CD4-positive, alpha-beta T cell (primary cell): Measurements from ENCODE around the gene PHACTR4. TPM values are rescaled to one million over a fixed set of nuclear protein-coding genes. Genes with fewer than 3 reads are reported as not detected.
"Not testable (repeated sequence)": the region's sequence is repeated elsewhere in the genome, so short reads cannot be mapped to it uniquely, and the experiment has no call there.

Source experiments
- ATAC-seq: fragments of 200-7000 bp; cut with Tn5 transposase; one replicate; pipeline ENCODE4 v1.10.0; 2022; ENCODE audit warnings: mild to moderate bottlenecking; ENCODE audit not compliant: poor library complexity
- CTCF ChIA-PET: fragments of 350-600 bp; sonication (Branson Sonifier 250); formaldehyde crosslinking; loops from one replicate; lab custom pipeline; 2021; ENCODE audit warnings: antibody characterized with exemption, inconsistent platforms; lab: Charles Lee
- POLR2A ChIA-PET: fragments of 350-600 bp; sonication (Branson Sonifier 250); formaldehyde crosslinking; loops from one replicate; lab custom pipeline; 2021; ENCODE audit warnings: antibody characterized with exemption, inconsistent platforms; lab: Charles Lee
- DNase-seq, 14 experiments: peaks; one replicate each; pipeline ENCODE4 v3.0.0-alpha.2; 2013 to 2020; ENCODE audit warnings: mixed read lengths in 2 of 14
- H3K27ac ChIP-seq, 2 donors: one replicate each; pipeline versions ENCODE4 v1.5.1 to v1.7.0; 2013; ENCODE audit warnings: low read length in 2 of 2, low read depth in 1 of 2, mild to moderate bottlenecking in 1 of 2
- H3K27me3 ChIP-seq, 2 experiments: 1 replicate in 1 of 2; 2 replicates in 1 of 2; pipeline versions ENCODE4 v1.6.1 to v1.7.0; 2013; ENCODE audit warnings: low read length in 2 of 2, control low read depth in 1 of 2, mild to moderate bottlenecking in 1 of 2, moderate library complexity in 1 of 2; ENCODE audit not compliant: insufficient read depth in 2 of 2, control insufficient read depth in 1 of 2
- H3K36me3 ChIP-seq: one replicate; pipeline ENCODE4 v1.6.1; 2013; ENCODE audit warnings: low read length, control low read depth; ENCODE audit not compliant: insufficient read depth
- H3K4me1 ChIP-seq: one replicate; pipeline ENCODE4 v1.6.1; 2013; ENCODE audit warnings: low read length, control low read depth; ENCODE audit not compliant: insufficient read depth
- H3K4me3 ChIP-seq: one replicate; pipeline ENCODE4 v1.5.1; 2013; ENCODE audit warnings: mild to moderate bottlenecking, low read length, moderate library complexity
- H3K9me3 ChIP-seq, 2 experiments: 1 replicate in 1 of 2; 2 replicates in 1 of 2; pipeline versions ENCODE4 v1.6.1 to v1.7.0; 2013; ENCODE audit warnings: low read length in 2 of 2, mild to moderate bottlenecking in 2 of 2, control low read depth in 1 of 2, moderate library complexity in 1 of 2; ENCODE audit not compliant: control insufficient read depth in 1 of 2, insufficient read depth in 1 of 2
- H3K27ac Mint-ChIP-seq: one replicate; pipeline ENCODE4 v1.8.0; 2020; ENCODE audit warnings: mixed read lengths
- H3K27me3 Mint-ChIP-seq: one replicate; pipeline ENCODE4 v1.8.0; 2021; ENCODE audit warnings: mixed read lengths
- H3K36me3 Mint-ChIP-seq: one replicate; pipeline ENCODE4 v1.8.0; 2021; ENCODE audit warnings: low read depth, mixed read lengths
- H3K4me1 Mint-ChIP-seq: one replicate; pipeline ENCODE4 v1.8.0; 2021; ENCODE audit warnings: low read depth, mixed read lengths
- H3K4me3 Mint-ChIP-seq: one replicate; pipeline ENCODE4 v1.8.0; 2020; ENCODE audit warnings: mild to moderate bottlenecking, mixed read lengths
- H3K9me3 Mint-ChIP-seq: one replicate; pipeline ENCODE4 v1.8.0; 2020; ENCODE audit warnings: mixed read lengths
- intact Hi-C, 2 experiments: fragments of 100-400 bp; cut with DNase I in 1 of 2; cut with micrococcal nuclease in 1 of 2; formaldehyde crosslinking; loops; one replicate each; pipeline versions ENCODE4 v1.15.1 to v1.9.0; 2023 to 2025; cut with DNase I, micrococcal nuclease
- total RNA-seq, 174 experiments: library from RNA in 2 of 174; stranded (reverse) in 2 of 174; gene quantifications; one replicate each; pipeline ENCODE4 v1.2.3 and lab custom pipeline; 2021 to 2026
- TF ChIP-seq, protein P1 (sequence below): fragments of 200-600 bp; IDR thresholded peaks from one replicate; pipeline ENCODE4 v1.8.0; 2022; ENCODE audit warnings: antibody characterized with exemption, mild to moderate bottlenecking

Gene PHACTR4
- total RNA-seq, 2 experiments from 2014 or later: 26.0 to 26.3 TPM

DNA sequence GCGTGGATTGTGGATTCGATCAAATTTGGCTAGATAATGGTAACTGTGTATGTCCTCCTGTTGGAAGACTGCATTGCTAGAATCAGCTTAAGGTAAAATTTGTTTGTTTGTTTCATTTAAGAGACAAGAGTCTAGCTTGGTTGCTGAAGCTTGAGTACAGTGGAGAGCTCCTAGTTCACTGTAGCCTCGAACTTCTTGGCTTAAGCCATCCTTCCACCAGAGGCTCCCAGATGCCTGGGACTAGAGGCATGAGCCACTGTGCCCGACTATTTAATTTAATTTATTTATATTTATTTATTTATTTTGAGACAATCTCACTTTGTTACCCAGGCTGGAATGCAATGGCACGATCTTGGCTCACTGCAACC lies 1.5 kb downstream of the PHACTR4 start:
- POLR2A ChIA-PET: interaction anchor here (0.7 to 3.8 kb wide), 3 partner anchors 42 to 369 kb away, joined by 3 to 24 read pairs (median 3); partner anchors contain the start of gene MED18
- Mint-ChIP-seq H3K4me3 (peak overlapping the region; percentile 94), H3K27ac (peak overlapping the region; percentile 84), H3K9me3 (no peaks in the 10 kb centered on the region), H3K4me1 (peaks cover 39% of the 10 kb centered on the region), H3K27me3 (no peaks in the 10 kb centered on the region), H3K36me3 (peaks cover 28% of the 10 kb centered on the region)
- Histone ChIP-seq H3K9me3 (no peaks in the 10 kb centered on the region), H3K36me3 (no peaks in the 10 kb centered on the region), H3K27me3 (no peaks in the 10 kb centered on the region), H3K4me1 (peaks cover 25% of the 10 kb centered on the region), H3K27ac (no peak overlapping the region), H3K4me3 (peak overlapping the region; percentile 97)
- DNase-seq: no peak
- intact Hi-C loops: loop anchor here in 1 of 2 experiments (5.0 kb wide), 1 partner anchor 131 kb away; no protein-coding TSS in a partner anchor
- TF ChIP-seq, protein P1, sequence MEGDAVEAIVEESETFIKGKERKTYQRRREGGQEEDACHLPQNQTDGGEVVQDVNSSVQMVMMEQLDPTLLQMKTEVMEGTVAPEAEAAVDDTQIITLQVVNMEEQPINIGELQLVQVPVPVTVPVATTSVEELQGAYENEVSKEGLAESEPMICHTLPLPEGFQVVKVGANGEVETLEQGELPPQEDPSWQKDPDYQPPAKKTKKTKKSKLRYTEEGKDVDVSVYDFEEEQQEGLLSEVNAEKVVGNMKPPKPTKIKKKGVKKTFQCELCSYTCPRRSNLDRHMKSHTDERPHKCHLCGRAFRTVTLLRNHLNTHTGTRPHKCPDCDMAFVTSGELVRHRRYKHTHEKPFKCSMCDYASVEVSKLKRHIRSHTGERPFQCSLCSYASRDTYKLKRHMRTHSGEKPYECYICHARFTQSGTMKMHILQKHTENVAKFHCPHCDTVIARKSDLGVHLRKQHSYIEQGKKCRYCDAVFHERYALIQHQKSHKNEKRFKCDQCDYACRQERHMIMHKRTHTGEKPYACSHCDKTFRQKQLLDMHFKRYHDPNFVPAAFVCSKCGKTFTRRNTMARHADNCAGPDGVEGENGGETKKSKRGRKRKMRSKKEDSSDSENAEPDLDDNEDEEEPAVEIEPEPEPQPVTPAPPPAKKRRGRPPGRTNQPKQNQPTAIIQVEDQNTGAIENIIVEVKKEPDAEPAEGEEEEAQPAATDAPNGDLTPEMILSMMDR: no peak
- no peak for ATAC-seq
- CTCF ChIA-PET: interaction anchor here (0.6 to 3.5 kb wide), 3 partner anchors 11 to 122 kb away, joined by 3 to 16 read pairs (median 8); no protein-coding TSS in a partner anchor

DNA sequence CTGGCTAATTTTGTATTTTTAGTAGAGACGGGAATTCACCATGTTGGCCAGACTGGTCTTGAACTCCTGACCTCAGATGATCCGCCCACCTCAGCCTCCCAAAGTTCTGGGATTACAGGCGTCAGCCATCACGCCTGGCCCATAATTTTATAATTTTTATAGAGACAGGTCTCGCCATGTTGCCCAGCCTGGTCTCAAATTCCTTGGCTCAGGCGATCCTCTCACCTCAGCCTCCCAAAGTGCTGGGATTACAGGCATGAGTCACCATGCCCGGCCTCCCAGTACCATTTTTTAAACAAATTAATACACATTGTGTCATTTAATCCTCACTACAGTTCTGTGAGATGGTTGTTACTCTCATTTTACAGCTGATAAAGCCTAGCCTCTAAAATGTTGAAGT lies 3.9 kb downstream of the PHACTR4 start:
- Mint-ChIP-seq H3K4me1 (peaks cover 41% of the 10 kb centered on the region), H3K36me3 (peaks cover 29% of the 10 kb centered on the region), H3K4me3 (peak overlapping the region; percentile 12)
- ChIA-PET CTCF (interaction anchor here (2.7 kb wide), 1 partner anchor 14 kb away, joined by 8 read pairs; no protein-coding TSS in a partner anchor), POLR2A (interaction anchor here (0.7 to 1.4 kb wide), 2 partner anchors 45 to 59 kb away, joined by 4 read pairs; partner anchors contain the start of gene MED18)
- H3K27ac Mint-ChIP-seq, H3K9me3 ChIP-seq, H3K4me3 ChIP-seq, H3K36me3 ChIP-seq, H3K27me3 Mint-ChIP-seq, DNase-seq, H3K27me3 ChIP-seq, ATAC-seq, H3K27ac ChIP-seq, H3K9me3 Mint-ChIP-seq: not testable (repeated sequence)
- H3K4me1 ChIP-seq: peaks cover 27% of the 10 kb centered on the region
- intact Hi-C loops: loop anchor here in 1 of 2 experiments (5.0 kb wide), 1 partner anchor 129 kb away; no protein-coding TSS in a partner anchor

DNA sequence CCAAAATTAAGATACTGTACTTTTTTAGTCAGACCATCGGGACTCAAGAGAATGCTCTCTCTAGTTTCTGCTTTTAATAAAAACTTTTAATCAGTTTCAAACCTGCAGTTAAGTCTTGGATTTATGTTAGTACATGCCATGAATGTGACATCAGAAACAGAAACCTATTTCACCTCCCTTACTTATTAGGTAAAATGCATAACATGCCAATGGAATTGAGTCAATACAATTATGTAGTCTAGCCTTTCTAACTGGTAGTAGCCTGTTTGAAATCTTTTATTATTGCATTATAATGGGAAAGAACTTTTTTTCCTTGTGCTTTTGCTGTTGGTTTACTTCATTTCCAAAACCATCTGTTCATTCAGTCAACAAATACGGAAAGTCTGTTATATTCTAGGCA lies 4.8 kb downstream of the PHACTR4 start:
- H3K9me3 Mint-ChIP-seq: no peaks in the 10 kb centered on the region
- ChIA-PET POLR2A (interaction anchor here (0.6 to 1.4 kb wide), 2 partner anchors 45 to 236 kb away, joined by 4 read pairs; partner anchors contain the start of gene MED18), CTCF (interaction anchor here (2.7 kb wide), 1 partner anchor 15 kb away, joined by 8 read pairs; no protein-coding TSS in a partner anchor)
- no peak overlapping the region for H3K4me3 ChIP-seq
- H3K27ac ChIP-seq: no peak overlapping the region
- H3K36me3 ChIP-seq: no peaks in the 10 kb centered on the region
- H3K4me1 Mint-ChIP-seq: peaks cover 39% of the 10 kb centered on the region
- intact Hi-C loops: loop anchor here in 1 of 2 experiments (5.0 kb wide), 1 partner anchor 128 kb away; no protein-coding TSS in a partner anchor
- no peak overlapping the region for H3K4me3 Mint-ChIP-seq
- peaks cover 21% of the 10 kb centered on the region for H3K4me1 ChIP-seq
- TF ChIP-seq, protein P1: no peak
- DNase-seq: no peak
- peaks cover 31% of the 10 kb centered on the region for H3K36me3 Mint-ChIP-seq
- no peak for ATAC-seq
- no peaks in the 10 kb centered on the region for H3K27me3 ChIP-seq
- no peaks in the 10 kb centered on the region for H3K27me3 Mint-ChIP-seq
- H3K27ac Mint-ChIP-seq: no peak overlapping the region
- H3K9me3 ChIP-seq: no peaks in the 10 kb centered on the region

DNA sequence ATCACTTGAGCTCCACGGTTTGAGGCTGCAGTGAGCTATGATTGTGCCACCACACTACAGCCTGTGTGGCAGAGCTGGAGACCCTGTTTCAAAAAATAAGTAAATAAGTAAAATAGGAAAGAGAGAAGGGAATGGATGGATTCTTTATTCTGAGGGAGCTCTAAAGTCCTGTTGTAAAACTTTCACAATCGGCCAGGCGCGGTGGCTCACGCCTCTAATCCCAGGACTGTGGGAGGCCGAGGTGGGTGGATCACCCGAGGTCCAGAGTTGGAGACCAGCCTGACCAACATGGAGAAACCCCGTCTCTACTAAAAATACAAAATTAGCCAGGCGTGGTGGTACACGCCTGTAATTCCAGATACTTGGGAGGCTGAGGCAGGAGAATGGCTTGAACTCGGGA lies 6.1 kb downstream of the PHACTR4 start:
- H3K9me3 ChIP-seq, H3K36me3 ChIP-seq, H3K9me3 Mint-ChIP-seq, H3K27me3 ChIP-seq, H3K27ac Mint-ChIP-seq, H3K4me3 ChIP-seq, H3K27me3 Mint-ChIP-seq, H3K27ac ChIP-seq, ATAC-seq, DNase-seq, intact Hi-C loops, H3K4me3 Mint-ChIP-seq: not testable (repeated sequence)
- H3K36me3 Mint-ChIP-seq: peaks cover 26% of the 10 kb centered on the region
- ChIA-PET POLR2A (interaction anchor here (0.6 kb wide), 1 partner anchor 779 kb away, joined by 3 read pairs; no protein-coding TSS in a partner anchor), CTCF (interaction anchor here (2.7 kb wide), 1 partner anchor 16 kb away, joined by 8 read pairs; no protein-coding TSS in a partner anchor)
- H3K4me1 Mint-ChIP-seq: peaks cover 36% of the 10 kb centered on the region
- H3K4me1 ChIP-seq: peaks cover 12% of the 10 kb centered on the region

DNA sequence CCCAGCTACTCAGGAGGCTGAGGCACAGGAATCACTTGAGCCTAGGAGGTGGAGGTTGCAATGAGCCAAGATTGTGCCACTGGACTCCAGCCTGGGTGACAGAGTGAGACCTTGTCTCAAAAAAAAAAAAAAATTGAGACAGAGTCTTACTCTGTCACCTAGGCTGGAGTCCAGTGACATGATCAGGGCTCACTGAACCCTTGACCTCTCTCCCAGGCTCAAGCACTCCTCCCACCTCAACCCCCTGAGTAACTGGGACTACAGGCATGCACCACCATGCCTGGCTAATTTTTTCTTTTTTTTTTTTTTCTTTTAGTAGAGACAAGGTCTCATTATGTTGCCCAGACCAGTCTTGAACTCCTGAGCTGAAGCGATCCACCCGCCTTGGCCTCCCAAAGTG lies 6.7 kb downstream of the PHACTR4 start:
- H3K27ac ChIP-seq, ATAC-seq, H3K27me3 ChIP-seq, H3K4me3 ChIP-seq, H3K4me1 ChIP-seq, H3K27ac Mint-ChIP-seq, intact Hi-C loops, H3K9me3 ChIP-seq, POLR2A ChIA-PET, H3K4me3 Mint-ChIP-seq, H3K27me3 Mint-ChIP-seq, H3K36me3 ChIP-seq, DNase-seq, H3K9me3 Mint-ChIP-seq: not testable (repeated sequence)
- peaks cover 35% of the 10 kb centered on the region for H3K4me1 Mint-ChIP-seq
- CTCF ChIA-PET: interaction anchor here (0.6 to 2.7 kb wide), 2 partner anchors 16 to 326 kb away, joined by 3 to 8 read pairs; no protein-coding TSS in a partner anchor
- peaks cover 24% of the 10 kb centered on the region for H3K36me3 Mint-ChIP-seq
